Measurements from ENCODE around the gene TTC6.
"Not testable (repeated sequence)": the region's sequence is repeated elsewhere in the genome, so short reads cannot be mapped to it uniquely, and the experiment has no call there.

TTC6 gene, protein sequence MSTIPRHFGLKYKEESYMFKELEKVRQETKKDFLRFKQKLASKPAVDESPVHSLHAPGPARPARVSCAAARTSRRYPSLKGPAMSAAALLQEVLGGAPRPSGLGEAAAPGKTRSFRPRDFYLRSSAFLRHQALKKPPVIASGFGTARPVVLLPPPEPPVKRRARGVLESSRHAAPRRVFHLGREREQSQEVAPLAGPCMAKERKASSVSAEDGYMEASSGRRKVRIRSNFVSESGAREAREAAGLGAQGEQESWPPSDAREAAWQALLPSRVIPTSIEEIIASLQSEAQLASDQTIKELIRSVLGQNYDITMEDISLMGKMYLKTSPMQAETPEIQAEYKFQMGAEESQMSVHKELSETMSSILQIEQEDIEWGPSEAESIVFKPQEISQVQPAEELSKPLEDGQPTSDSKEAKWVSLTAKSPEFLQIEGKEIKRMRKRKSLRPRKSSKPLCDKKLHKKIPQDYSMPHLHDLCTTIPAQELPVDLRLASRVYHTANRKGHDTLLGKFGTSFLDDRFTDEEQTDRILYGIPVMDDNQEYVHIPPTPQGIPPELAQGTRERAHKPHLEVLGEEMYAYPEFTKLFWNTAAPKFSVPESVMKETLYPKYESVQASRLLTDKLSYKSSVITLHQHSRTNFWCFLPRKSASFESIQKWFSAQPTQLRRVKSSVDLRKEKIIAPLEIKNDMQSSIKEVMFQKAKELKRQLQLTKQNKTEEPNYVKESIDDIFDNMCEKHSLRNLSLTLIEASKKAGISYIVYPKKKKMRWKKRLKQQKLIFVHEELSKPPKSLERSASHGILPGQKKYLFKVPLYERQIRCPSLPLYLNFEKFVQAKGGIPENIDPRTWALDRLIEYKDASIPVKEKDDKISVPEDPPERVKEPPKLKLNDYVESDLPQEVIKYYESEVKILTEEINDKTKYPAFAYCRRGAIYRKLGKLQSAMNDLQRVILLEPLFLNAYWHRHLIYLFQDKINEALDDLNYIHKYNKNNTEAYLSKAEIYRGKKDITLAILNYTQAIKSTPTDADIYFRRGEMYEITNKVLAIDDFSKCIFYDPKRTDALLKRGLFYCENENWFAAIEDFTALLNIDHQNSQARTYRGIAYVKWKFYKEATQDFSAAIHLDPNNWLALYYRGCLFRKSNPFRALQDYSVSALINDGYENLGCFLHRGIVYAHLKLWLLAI (N-terminal part only)

GRCh38 chr14:37594971-37595808 is at the start of gene TTC6, which contains the start of gene FOXA1:
TTC6 (plus strand) TSS chr14:37595629; CDS start chr14:37622065, 26,436 bp downstream.
FOXA1 (minus strand) TSS chr14:37595249; CDS start chr14:37594972, 277 bp downstream.
- Mint-ChIP-seq H3K27me3 (peaks cover 77% of the 10 kb centered on the region), H3K4me1 (peaks cover 30% of the 10 kb centered on the region), H3K27ac (peak within 1 kb of the TSS; percentile 82), H3K36me3 (ENCODE audit: low read depth) (peaks cover 22% of the 10 kb centered on the region), H3K4me3 (peak within 1 kb of the TSS; percentile 74), H3K9me3 (peaks cover 26% of the 10 kb centered on the region)
- no peak for DNase-seq
- no peak for ATAC-seq

GRCh38 chr14:37546621-37547447 is 48.6 kb upstream of the TTC6 start:
- Mint-ChIP-seq H3K27ac (no peak overlapping the region), H3K4me1 (no peaks in the 10 kb centered on the region), H3K36me3 (ENCODE audit: low read depth) (no peaks in the 10 kb centered on the region), H3K27me3 (no peaks in the 10 kb centered on the region), H3K9me3 (peaks cover 1% of the 10 kb centered on the region), H3K4me3 (no peak overlapping the region)
- no peak for ATAC-seq
- no peak for DNase-seq

DNA sequence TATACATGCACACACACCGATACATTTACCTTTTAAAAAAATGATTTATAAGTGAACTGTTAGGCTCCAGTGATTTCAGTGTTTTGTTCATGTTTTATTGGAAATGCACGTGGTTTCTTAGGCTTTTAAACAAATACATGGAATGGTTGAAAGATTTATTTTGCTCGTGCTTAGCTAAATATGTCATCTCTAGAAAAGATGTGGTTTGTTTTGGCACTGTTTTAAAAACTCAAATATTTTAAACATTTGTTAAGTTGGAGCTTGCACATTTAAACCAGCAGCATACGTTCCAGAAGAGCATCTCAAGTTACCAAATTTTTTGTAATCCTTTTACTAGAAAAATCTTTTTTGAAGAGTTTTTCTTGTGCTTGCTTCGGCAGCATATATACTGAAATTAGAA is 44.9 kb upstream of the TTC6 start:
- H3K4me3 Mint-ChIP-seq = no peak overlapping the region
- no peaks in the 10 kb centered on the region for H3K27me3 Mint-ChIP-seq

DNA sequence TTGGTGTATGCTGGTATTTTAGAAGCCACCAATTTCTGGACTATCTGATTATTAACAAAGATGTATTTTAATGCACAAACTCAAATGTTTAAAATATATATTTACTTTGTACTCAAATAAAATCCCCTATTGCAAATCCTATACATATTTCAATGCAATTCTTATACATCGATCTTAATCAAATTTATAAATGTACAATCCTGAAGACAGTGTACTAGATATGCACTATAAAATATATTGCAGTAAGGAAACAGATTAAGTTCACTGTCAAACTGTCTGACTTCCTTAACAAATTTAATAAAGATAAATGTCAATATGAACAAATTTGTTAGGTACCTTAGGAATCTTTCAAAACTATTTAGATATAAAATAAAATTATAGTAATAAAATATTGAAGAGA is 44.3 kb upstream of the TTC6 start:
- Mint-ChIP-seq H3K27me3 (no peaks in the 10 kb centered on the region), H3K27ac (no peak overlapping the region), H3K36me3 (ENCODE audit: low read depth) (no peaks in the 10 kb centered on the region), H3K9me3 (peaks cover 19% of the 10 kb centered on the region), H3K4me3 (no peak overlapping the region), H3K4me1 (no peaks in the 10 kb centered on the region)
- ATAC-seq = no peak
- DNase-seq = no peak

More for the DNA sequence above, 44.9 kb upstream of the TTC6 start:
- no peak overlapping the region for H3K27ac Mint-ChIP-seq
- H3K4me1 Mint-ChIP-seq = no peaks in the 10 kb centered on the region
- H3K36me3 Mint-ChIP-seq (ENCODE audit: low read depth) = no peaks in the 10 kb centered on the region
- no peak for DNase-seq
- peaks cover 19% of the 10 kb centered on the region for H3K9me3 Mint-ChIP-seq
- no peak for ATAC-seq

GRCh38 chr14:37553935-37554550 is 41.4 kb upstream of the TTC6 start:
- H3K9me3 Mint-ChIP-seq = peaks cover 32% of the 10 kb centered on the region
- no peaks in the 10 kb centered on the region for H3K4me1 Mint-ChIP-seq
- no peak overlapping the region for H3K27ac Mint-ChIP-seq
- no peak for DNase-seq
- H3K36me3 Mint-ChIP-seq (ENCODE audit: low read depth) = peaks cover 4% of the 10 kb centered on the region
- no peak for ATAC-seq
- no peaks in the 10 kb centered on the region for H3K27me3 Mint-ChIP-seq
- no peak overlapping the region for H3K4me3 Mint-ChIP-seq

GRCh38 chr14:37555596-37555995 is 39.8 kb upstream of the TTC6 start:
- H3K4me1 Mint-ChIP-seq; H3K27me3 Mint-ChIP-seq; DNase-seq; H3K4me3 Mint-ChIP-seq; H3K36me3 Mint-ChIP-seq (ENCODE audit: low read depth); H3K27ac Mint-ChIP-seq; ATAC-seq: not testable (repeated sequence)
- H3K9me3 Mint-ChIP-seq = peaks cover 34% of the 10 kb centered on the region

GRCh38 chr14:37558740-37559139 is 36.7 kb upstream of the TTC6 start:
- H3K27ac Mint-ChIP-seq = no peak overlapping the region
- ATAC-seq = no peak
- no peaks in the 10 kb centered on the region for H3K4me1 Mint-ChIP-seq
- peaks cover 4% of the 10 kb centered on the region for H3K36me3 Mint-ChIP-seq (ENCODE audit: low read depth)
- H3K4me3 Mint-ChIP-seq = no peak overlapping the region
- peaks cover 21% of the 10 kb centered on the region for H3K9me3 Mint-ChIP-seq
- no peaks in the 10 kb centered on the region for H3K27me3 Mint-ChIP-seq
- no peak for DNase-seq

GRCh38 chr14:37559386-37559785 is 36.0 kb upstream of the TTC6 start:
- Mint-ChIP-seq H3K9me3 (peaks cover 18% of the 10 kb centered on the region), H3K27ac (no peak overlapping the region), H3K4me1 (no peaks in the 10 kb centered on the region), H3K36me3 (ENCODE audit: low read depth) (peaks cover 4% of the 10 kb centered on the region), H3K27me3 (no peaks in the 10 kb centered on the region), H3K4me3 (no peak overlapping the region)
- no peak for DNase-seq
- ATAC-seq = no peak

- no peaks in the 10 kb centered on the region for H3K4me1 Mint-ChIP-seq
- H3K27me3 Mint-ChIP-seq = no peaks in the 10 kb centered on the region
- H3K4me3 Mint-ChIP-seq = no peak overlapping the region
- peaks cover 10% of the 10 kb centered on the region for H3K9me3 Mint-ChIP-seq
- no peak for DNase-seq
- no peaks in the 10 kb centered on the region for H3K36me3 Mint-ChIP-seq (ENCODE audit: low read depth)
- no peak for ATAC-seq
- H3K27ac Mint-ChIP-seq = no peak overlapping the region
Observed at GRCh38 chr14:37563189-37563588, 32.2 kb upstream of the TTC6 start.

GRCh38 chr14:37565550-37565949 is 29.9 kb upstream of the TTC6 start:
- H3K36me3 Mint-ChIP-seq (ENCODE audit: low read depth) = no peaks in the 10 kb centered on the region

DNA sequence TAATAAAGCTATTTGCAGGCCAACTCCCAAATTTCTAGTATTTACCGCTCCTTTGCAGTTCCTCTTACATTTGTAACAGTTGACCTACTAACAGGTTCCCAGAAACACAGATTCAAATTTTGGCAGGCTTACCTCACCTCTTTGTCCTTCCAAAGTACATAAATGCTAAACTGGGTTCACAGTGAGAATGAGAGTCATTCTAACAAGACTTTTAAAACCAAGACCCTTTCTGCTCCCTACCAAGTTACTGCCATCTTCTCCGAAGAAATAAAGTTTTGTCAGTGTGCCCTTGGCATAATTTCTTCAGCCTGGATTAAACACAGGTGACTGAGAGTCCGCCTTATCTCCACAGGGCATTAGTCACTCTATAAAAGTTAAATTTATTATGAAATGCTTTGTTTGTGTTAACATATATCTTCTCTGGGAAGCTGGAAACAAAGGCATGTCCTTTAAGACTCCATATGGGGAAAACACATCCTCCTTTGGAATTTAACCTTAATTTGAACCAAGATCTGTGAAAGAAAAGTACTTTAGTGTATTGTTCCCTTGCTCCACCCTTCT is 28.5 kb upstream of the TTC6 start:
- no peak overlapping the region for H3K4me3 Mint-ChIP-seq
- no peaks in the 10 kb centered on the region for H3K36me3 Mint-ChIP-seq (ENCODE audit: low read depth)
- DNase-seq (no peak), ATAC-seq (no peak)
- no peak overlapping the region for H3K27ac Mint-ChIP-seq
- peaks cover 10% of the 10 kb centered on the region for H3K9me3 Mint-ChIP-seq
- no peaks in the 10 kb centered on the region for H3K4me1 Mint-ChIP-seq
- peaks cover 2% of the 10 kb centered on the region for H3K27me3 Mint-ChIP-seq

More at GRCh38 chr14:37565550-37565949, 29.9 kb upstream of the TTC6 start:
- Mint-ChIP-seq H3K27ac (no peak overlapping the region), H3K4me1 (no peaks in the 10 kb centered on the region), H3K27me3 (no peaks in the 10 kb centered on the region), H3K9me3 (peaks cover 4% of the 10 kb centered on the region), H3K4me3 (no peak overlapping the region)
- no peak for ATAC-seq
- DNase-seq = no peak

GRCh38 chr14:37569729-37570128 is 25.7 kb upstream of the TTC6 start:
- no peaks in the 10 kb centered on the region for H3K36me3 Mint-ChIP-seq (ENCODE audit: low read depth)
- H3K27me3 Mint-ChIP-seq = peaks cover 6% of the 10 kb centered on the region
- no peak overlapping the region for H3K27ac Mint-ChIP-seq
- H3K4me3 Mint-ChIP-seq = no peak overlapping the region
- peaks cover 8% of the 10 kb centered on the region for H3K9me3 Mint-ChIP-seq
- no peak for DNase-seq
- no peak for ATAC-seq
- H3K4me1 Mint-ChIP-seq = no peaks in the 10 kb centered on the region

Measured in activated naive CD8-positive, alpha-beta T cell treated with anti-CD3 and anti-CD28 coated beads, Interleukin-2, amount 50 U/mL, for 24 hours (primary cell).